Large intestine (tissue), 3 donors: ENCODE results near the gene ASRGL1. TPM values are rescaled to one million over a fixed set of nuclear protein-coding genes. Genes with fewer than 3 reads are reported as not detected.

ENCODE experiments used
- DNase-seq, 2 donors: peaks; one replicate each; pipeline versions ENCODE4 v3.0.0 to v3.0.0-alpha.2; 2013
- H3K27ac ChIP-seq: one replicate; pipeline ENCODE4 v1.5.1; 2013; ENCODE audit warnings: low read length
- H3K27me3 ChIP-seq: 2 replicates; pipeline ENCODE4 v1.6.1; 2013; ENCODE audit warnings: low read length; ENCODE audit not compliant: control insufficient read depth, insufficient read depth
- H3K36me3 ChIP-seq: 2 replicates; pipeline ENCODE4 v1.6.1; 2013; ENCODE audit warnings: low read length; ENCODE audit not compliant: control insufficient read depth, insufficient read depth
- H3K4me1 ChIP-seq: one replicate; pipeline ENCODE4 v1.6.1; 2013; ENCODE audit warnings: low read length; ENCODE audit not compliant: control insufficient read depth, insufficient read depth
- H3K4me3 ChIP-seq: one replicate; pipeline ENCODE4 v1.5.1; 2013; ENCODE audit warnings: low read length
- H3K9me3 ChIP-seq: one replicate; pipeline ENCODE4 v1.6.1; 2013; ENCODE audit warnings: mild to moderate bottlenecking, low read depth, low read length, moderate library complexity; ENCODE audit not compliant: control insufficient read depth
- WGBS: methylation state at CpG from one replicate; pipeline ENCODE4 v1.1.5; 2013; ENCODE audit warnings: low lambda C conversion rate; ENCODE audit not compliant: insufficient coverage; 5-methylcytosine and 5-hydroxymethylcytosine counted together
- polyA plus RNA-seq: library from polyadenylated mRNA; unstranded; fragments of 120-200 nt; gene quantifications from one replicate; pipeline ENCODE4 v1.2.1, GENCODE V29; 2013

The ASRGL1 gene
- polyA plus RNA-seq, 1 donor, result 5.4 TPM

GRCh38 chr11:62410972-62411371, 73.7 kb downstream of the ASRGL1 start:
- no peaks in the 10 kb centered on the region for H3K4me1 ChIP-seq
- no peaks in the 10 kb centered on the region for H3K36me3 ChIP-seq
- H3K4me3 ChIP-seq, result no peak overlapping the region
- no peak overlapping the region for H3K27ac ChIP-seq
- DNase-seq, result no peak
- H3K27me3 ChIP-seq, result no peaks in the 10 kb centered on the region
- H3K9me3 ChIP-seq, result no peaks in the 10 kb centered on the region
- WGBS, result no CpG with 5 or more reads among the region's 8 CpGs

GRCh38 chr11:62411524-62411923, 74.3 kb downstream of the ASRGL1 start:
- H3K4me1 ChIP-seq, result no peaks in the 10 kb centered on the region
- no peaks in the 10 kb centered on the region for H3K9me3 ChIP-seq
- H3K4me3 ChIP-seq, result no peak overlapping the region
- DNase-seq, result no peak
- H3K36me3 ChIP-seq, result no peaks in the 10 kb centered on the region
- no peak overlapping the region for H3K27ac ChIP-seq
- no peaks in the 10 kb centered on the region for H3K27me3 ChIP-seq
- no CpG with 5 or more reads among the region's 5 CpGs for WGBS

GRCh38 chr11:62413060-62413696, 75.9 kb downstream of the ASRGL1 start:
- no peaks in the 10 kb centered on the region for H3K9me3 ChIP-seq
- no peaks in the 10 kb centered on the region for H3K36me3 ChIP-seq
- H3K4me1 ChIP-seq, result no peaks in the 10 kb centered on the region
- H3K27ac ChIP-seq, result no peak overlapping the region
- H3K27me3 ChIP-seq, result no peaks in the 10 kb centered on the region
- no peak for DNase-seq
- H3K4me3 ChIP-seq, result no peak overlapping the region
- no CpG with 5 or more reads among the region's 8 CpGs for WGBS

GRCh38 chr11:62416596-62416995, 79.3 kb downstream of the ASRGL1 start:
- no peaks in the 10 kb centered on the region for H3K4me1 ChIP-seq
- no CpG with 5 or more reads among the region's 12 CpGs for WGBS
- H3K4me3 ChIP-seq, result no peak overlapping the region
- DNase-seq, result no peak
- no peak overlapping the region for H3K27ac ChIP-seq
- H3K27me3 ChIP-seq, result no peaks in the 10 kb centered on the region
- no peaks in the 10 kb centered on the region for H3K9me3 ChIP-seq
- no peaks in the 10 kb centered on the region for H3K36me3 ChIP-seq

GRCh38 chr11:62418136-62418535, 80.9 kb downstream of the ASRGL1 start:
- Histone ChIP-seq H3K27me3 (no peaks in the 10 kb centered on the region), H3K4me1 (peaks cover 2% of the 10 kb centered on the region), H3K36me3 (no peaks in the 10 kb centered on the region), H3K4me3 (no peak overlapping the region), H3K9me3 (no peaks in the 10 kb centered on the region), H3K27ac (no peak overlapping the region)
- no peak for DNase-seq
- no CpG with 5 or more reads among the region's 5 CpGs for WGBS

GRCh38 chr11:62418733-62419132, 81.5 kb downstream of the ASRGL1 start, which contains the start of gene SCGB1A1:
Gene SCGB1A1 (plus strand): TSS chr11:62419033. CDS start chr11:62419096, 63 bp downstream.
- H3K9me3 ChIP-seq, result no peaks in the 10 kb centered on the region
- peak within 1 kb of the TSS; percentile 36 for H3K27ac ChIP-seq
- peaks cover 8% of the 10 kb centered on the region for H3K4me1 ChIP-seq
- no peak for DNase-seq
- H3K36me3 ChIP-seq, result no peaks in the 10 kb centered on the region
- WGBS, result no CpG with 5 or more reads among the region's 4 CpGs
- no peaks in the 10 kb centered on the region for H3K27me3 ChIP-seq
- no peak within 1 kb of the TSS for H3K4me3 ChIP-seq

GRCh38 chr11:62419314-62419929, 82.2 kb downstream of the ASRGL1 start:
- peaks cover 12% of the 10 kb centered on the region for H3K4me1 ChIP-seq
- DNase-seq, result peak in 1 of 2 donors; percentile 26

GRCh38 chr11:62419943-62420342, 82.7 kb downstream of the ASRGL1 start:
- H3K27me3 ChIP-seq, result no peaks in the 10 kb centered on the region
- no peak overlapping the region for H3K4me3 ChIP-seq
- peak overlapping the region; percentile 36 for H3K27ac ChIP-seq
- DNase-seq, result no peak
- peaks cover 15% of the 10 kb centered on the region for H3K4me1 ChIP-seq
- H3K9me3 ChIP-seq, result no peaks in the 10 kb centered on the region
- no CpG with 5 or more reads among the region's 1 CpG for WGBS
- H3K36me3 ChIP-seq, result no peaks in the 10 kb centered on the region

More at GRCh38 chr11:62419314-62419929, 82.2 kb downstream of the ASRGL1 start:
- Histone ChIP-seq H3K27ac (peak overlapping the region; percentile 36), H3K36me3 (no peaks in the 10 kb centered on the region), H3K9me3 (no peaks in the 10 kb centered on the region), H3K4me3 (no peak overlapping the region), H3K27me3 (no peaks in the 10 kb centered on the region)
- 74% methylated on average over 2 of the region's 5 CpGs for WGBS

GRCh38 chr11:62420882-62421281, 83.6 kb downstream of the ASRGL1 start:
- 100% methylated on average over 3 of the region's 3 CpGs for WGBS
- Histone ChIP-seq H3K27me3 (no peaks in the 10 kb centered on the region), H3K9me3 (no peaks in the 10 kb centered on the region), H3K36me3 (no peaks in the 10 kb centered on the region), H3K27ac (no peak overlapping the region), H3K4me3 (no peak overlapping the region), H3K4me1 (peaks cover 21% of the 10 kb centered on the region)
- DNase-seq, result no peak

GRCh38 chr11:62421996-62422395, 84.7 kb downstream of the ASRGL1 start:
- DNase-seq, result no peak
- no CpG with 5 or more reads among the region's 7 CpGs for WGBS
- Histone ChIP-seq H3K4me1 (peaks cover 31% of the 10 kb centered on the region), H3K27me3 (no peaks in the 10 kb centered on the region), H3K27ac (no peak overlapping the region), H3K4me3 (no peak overlapping the region), H3K9me3 (no peaks in the 10 kb centered on the region), H3K36me3 (no peaks in the 10 kb centered on the region)

- no peak for DNase-seq
- Histone ChIP-seq H3K4me1 (peaks cover 40% of the 10 kb centered on the region), H3K9me3 (no peaks in the 10 kb centered on the region), H3K36me3 (no peaks in the 10 kb centered on the region), H3K4me3 (no peak overlapping the region), H3K27ac (peak overlapping the region; percentile 8), H3K27me3 (no peaks in the 10 kb centered on the region)
- no CpG with 5 or more reads among the region's 4 CpGs for WGBS
Measured at GRCh38 chr11:62423012-62423411, 85.8 kb downstream of the ASRGL1 start.
